Lower leg skin (tissue), 3 donors: ENCODE results near the gene ODF2.

Experiments
- POLR2A ChIP-seq, 2 donors: fragments of 450-650 bp; IDR thresholded peaks; one replicate each; pipeline ENCODE4 v1.6.1; 2016 to 2017; ENCODE audit warnings: antibody characterized with exemption in 2 of 2, mild to moderate bottlenecking in 1 of 2, moderate library complexity in 1 of 2
- TF ChIP-seq, protein P1 (sequence below), 3 donors: fragments of 450-650 bp; IDR thresholded peaks; one replicate each; pipeline ENCODE4 v1.5.1; 2016; ENCODE audit warnings: antibody characterized with exemption in 3 of 3, mild to moderate bottlenecking in 3 of 3, moderate library complexity in 2 of 3

DNA sequence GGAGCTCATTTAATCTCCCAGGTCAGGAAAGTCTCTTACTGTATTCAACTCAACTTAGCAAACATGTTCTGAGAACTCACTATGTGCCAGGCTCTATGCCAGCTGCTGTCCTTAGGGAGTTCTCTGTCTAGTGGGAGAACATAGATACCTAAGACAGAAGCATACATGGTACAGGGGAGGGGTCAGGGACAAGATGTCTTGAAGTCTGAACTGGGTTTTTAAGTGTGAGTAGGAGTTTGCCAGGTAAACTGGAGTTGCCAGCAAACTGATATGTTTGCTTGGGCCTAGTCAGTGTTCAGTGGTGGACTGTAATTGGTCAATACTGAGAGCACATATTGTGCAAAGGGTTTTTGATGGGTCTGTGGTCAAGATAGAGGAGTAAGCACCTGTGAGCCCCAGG is 30.4 kb downstream of the ODF2 start:
- TF ChIP-seq, protein P1, sequence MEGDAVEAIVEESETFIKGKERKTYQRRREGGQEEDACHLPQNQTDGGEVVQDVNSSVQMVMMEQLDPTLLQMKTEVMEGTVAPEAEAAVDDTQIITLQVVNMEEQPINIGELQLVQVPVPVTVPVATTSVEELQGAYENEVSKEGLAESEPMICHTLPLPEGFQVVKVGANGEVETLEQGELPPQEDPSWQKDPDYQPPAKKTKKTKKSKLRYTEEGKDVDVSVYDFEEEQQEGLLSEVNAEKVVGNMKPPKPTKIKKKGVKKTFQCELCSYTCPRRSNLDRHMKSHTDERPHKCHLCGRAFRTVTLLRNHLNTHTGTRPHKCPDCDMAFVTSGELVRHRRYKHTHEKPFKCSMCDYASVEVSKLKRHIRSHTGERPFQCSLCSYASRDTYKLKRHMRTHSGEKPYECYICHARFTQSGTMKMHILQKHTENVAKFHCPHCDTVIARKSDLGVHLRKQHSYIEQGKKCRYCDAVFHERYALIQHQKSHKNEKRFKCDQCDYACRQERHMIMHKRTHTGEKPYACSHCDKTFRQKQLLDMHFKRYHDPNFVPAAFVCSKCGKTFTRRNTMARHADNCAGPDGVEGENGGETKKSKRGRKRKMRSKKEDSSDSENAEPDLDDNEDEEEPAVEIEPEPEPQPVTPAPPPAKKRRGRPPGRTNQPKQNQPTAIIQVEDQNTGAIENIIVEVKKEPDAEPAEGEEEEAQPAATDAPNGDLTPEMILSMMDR (IDR thresholded peaks at IDR 0.05) = no peak
- TF ChIP-seq POLR2A (IDR thresholded peaks at IDR 0.05) = no peak
